Right lobe of liver (tissue), 4 donors: ENCODE results near the gene DUS4L.

Experiments
- POLR2A ChIP-seq: fragments of 450-650 bp; IDR thresholded peaks from one replicate; pipeline ENCODE4 v1.6.1; 2017; ENCODE audit warnings: antibody characterized with exemption, mild to moderate bottlenecking
- TF ChIP-seq, protein P1 (sequence below), 4 donors: fragments of 200-600 bp in 3 of 4; fragments of 450-650 bp in 1 of 4; IDR thresholded peaks; one replicate each; pipeline versions ENCODE4 v1.5.1 to v1.8.0; 2016 to 2022; ENCODE audit warnings: antibody characterized with exemption in 4 of 4, mild to moderate bottlenecking in 2 of 4
- donor health status: DM: no; HTN: no; CAD: no.
- donor health status: DM: no; HTN: no; CAD: no.
- donor health status: DM: no; HTN: yes; CAD: no.

- TF ChIP-seq, protein P1, sequence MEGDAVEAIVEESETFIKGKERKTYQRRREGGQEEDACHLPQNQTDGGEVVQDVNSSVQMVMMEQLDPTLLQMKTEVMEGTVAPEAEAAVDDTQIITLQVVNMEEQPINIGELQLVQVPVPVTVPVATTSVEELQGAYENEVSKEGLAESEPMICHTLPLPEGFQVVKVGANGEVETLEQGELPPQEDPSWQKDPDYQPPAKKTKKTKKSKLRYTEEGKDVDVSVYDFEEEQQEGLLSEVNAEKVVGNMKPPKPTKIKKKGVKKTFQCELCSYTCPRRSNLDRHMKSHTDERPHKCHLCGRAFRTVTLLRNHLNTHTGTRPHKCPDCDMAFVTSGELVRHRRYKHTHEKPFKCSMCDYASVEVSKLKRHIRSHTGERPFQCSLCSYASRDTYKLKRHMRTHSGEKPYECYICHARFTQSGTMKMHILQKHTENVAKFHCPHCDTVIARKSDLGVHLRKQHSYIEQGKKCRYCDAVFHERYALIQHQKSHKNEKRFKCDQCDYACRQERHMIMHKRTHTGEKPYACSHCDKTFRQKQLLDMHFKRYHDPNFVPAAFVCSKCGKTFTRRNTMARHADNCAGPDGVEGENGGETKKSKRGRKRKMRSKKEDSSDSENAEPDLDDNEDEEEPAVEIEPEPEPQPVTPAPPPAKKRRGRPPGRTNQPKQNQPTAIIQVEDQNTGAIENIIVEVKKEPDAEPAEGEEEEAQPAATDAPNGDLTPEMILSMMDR (IDR thresholded peaks at IDR 0.05), result no peak
- no peak for TF ChIP-seq POLR2A
Observed at GRCh38 chr7:107605218-107605815, 41.5 kb downstream of the DUS4L start.
